ENCODE results near the gene ERAP2. TPM values are rescaled to one million over a fixed set of nuclear protein-coding genes. Genes with fewer than 3 reads are reported as not detected.
A peak's percentile ranks its signal among the peaks of the same experiment; 100 is the strongest.
"Not testable (repeated sequence)": the region's sequence is repeated elsewhere in the genome, so short reads cannot be mapped to it uniquely, and the experiment has no call there.

The ERAP2 gene
- total RNA-seq, 2 donors from 2014 or later = 6.5 to 9.5 TPM

GRCh38 chr5:96857454-96857853, 18.8 kb upstream of the ERAP2 start:
- no peak for ATAC-seq

GRCh38 chr5:96857924-96858323, 18.4 kb upstream of the ERAP2 start:
- peak in 1 of 2 donors; percentile 46 for ATAC-seq
- DNase-seq = no peak
- intact Hi-C loops (cut with DNase I) = no loop called here

More at GRCh38 chr5:96857454-96857853, 18.8 kb upstream of the ERAP2 start:
- no peak for DNase-seq
- intact Hi-C loops (cut with DNase I) = no loop called here

- no peak for DNase-seq
- no peak for ATAC-seq
- intact Hi-C loops (cut with DNase I) = no loop called here
These were observed 16.9 kb upstream of the ERAP2 start for GRCh38 chr5:96859375-96859774.

- ATAC-seq = no peak
- no peak for DNase-seq
- intact Hi-C loops (cut with DNase I) = no loop called here
These were observed 15.2 kb upstream of the ERAP2 start for GRCh38 chr5:96861076-96861475.

- DNase-seq (no peak), ATAC-seq (no peak)
- intact Hi-C loops (cut with DNase I) = no loop called here
These were observed 13.2 kb upstream of the ERAP2 start for GRCh38 chr5:96863114-96863513.

GRCh38 chr5:96863949-96864584, 12.2 kb upstream of the ERAP2 start:
- ATAC-seq (no peak), DNase-seq (no peak)
- intact Hi-C loops (cut with DNase I) = no loop called here

- intact Hi-C loops (cut with DNase I) = loop anchor here in 1 of 2 donors (5.0 kb wide), 2 partner anchors 117 to 277 kb away; partner anchors contain the start of gene LIX1
- ATAC-seq = no peak
These were observed 11.3 kb upstream of the ERAP2 start for GRCh38 chr5:96864922-96865530.

GRCh38 chr5:96868603-96869371, 7.5 kb upstream of the ERAP2 start:
- intact Hi-C loops (cut with DNase I) = loop anchor here in 1 of 2 donors (2.0 to 5.0 kb wide), 3 partner anchors 114 to 294 kb away; partner anchors contain the start of gene LIX1
- ATAC-seq = peak; percentile 90
- no peak for DNase-seq

More at GRCh38 chr5:96864922-96865530, 11.3 kb upstream of the ERAP2 start:
- DNase-seq = no peak

- intact Hi-C loops (cut with DNase I) = loop anchor here in 1 of 2 donors (2.0 to 5.0 kb wide), 3 partner anchors 113 to 293 kb away; partner anchors contain the start of gene LIX1
- ATAC-seq (no peak), DNase-seq (no peak)
These were observed 7.0 kb upstream of the ERAP2 start for GRCh38 chr5:96869372-96869641.

GRCh38 chr5:96870094-96871026, 5.9 kb upstream of the ERAP2 start:
- DNase-seq = no peak
- no peak for ATAC-seq
- intact Hi-C loops (cut with DNase I) = no loop called here

GRCh38 chr5:96871027-96871399, 5.3 kb upstream of the ERAP2 start:
- no peak for DNase-seq
- ATAC-seq = no peak
- intact Hi-C loops (cut with DNase I) = no loop called here

GRCh38 chr5:96871686-96872085, 4.6 kb upstream of the ERAP2 start:
- ATAC-seq = no peak
- intact Hi-C loops (cut with DNase I) = no loop called here

GRCh38 chr5:96873449-96873848, 2.9 kb upstream of the ERAP2 start:
- ATAC-seq (no peak), DNase-seq (no peak)
- intact Hi-C loops (cut with DNase I) = no loop called here

More at GRCh38 chr5:96871686-96872085, 4.6 kb upstream of the ERAP2 start:
- DNase-seq = no peak

- intact Hi-C loops (cut with DNase I) = loop anchor here in 1 of 2 donors (5.0 kb wide), 1 partner anchor 67 kb away; the partner anchor contains the start of gene ERAP1
- DNase-seq = no peak
- no peak for ATAC-seq
These were observed 1.7 kb upstream of the ERAP2 start for GRCh38 chr5:96874631-96875030.

GRCh38 chr5:96875791-96876291, 459 bp upstream of the ERAP2 start:
- intact Hi-C loops (cut with DNase I) = loop anchor here in 1 of 2 donors (5.0 kb wide), 1 partner anchor 69 kb away; the partner anchor contains the start of gene ERAP1
- peak; percentile 33 to 51 for ATAC-seq
- DNase-seq = no peak

GRCh38 chr5:96876977-96877469, 723 bp downstream of the ERAP2 start:
- intact Hi-C loops (cut with DNase I) = loop anchor here in 1 of 2 donors (5.0 kb wide), 1 partner anchor 70 kb away; the partner anchor contains the start of gene ERAP1
- ATAC-seq = peak in 1 of 2 donors; percentile 16
- not testable (repeated sequence) for DNase-seq

- DNase-seq (no peak), ATAC-seq (no peak)
- intact Hi-C loops (cut with DNase I) = loop anchor here in 1 of 2 donors (5.0 kb wide), 1 partner anchor 72 kb away; the partner anchor contains the start of gene ERAP1
These were observed 3.4 kb downstream of the ERAP2 start for GRCh38 chr5:96879665-96880064.

GRCh38 chr5:96880444-96881164, 4.3 kb downstream of the ERAP2 start:
- DNase-seq (no peak), ATAC-seq (peak in 1 of 2 donors; percentile 24)
- intact Hi-C loops (cut with DNase I) = no loop called here
